GM12891 (cell line): Measurements from ENCODE around the gene RGS19.

Source experiments
- DNase-seq: peaks from one replicate; pipeline ENCODE4 v3.0.0; 2011; ENCODE audit warnings: low spot score; ENCODE audit not compliant: insufficient read length
- FAIRE-seq: peaks from 2 replicates; lab custom pipeline; 2011; peaks lifted over from hg19 to GRCh38; lab: Jason Lieb, UNC
- PAX5 ChIP-seq: IDR thresholded peaks from 2 replicates; pipeline ENCODE4 v1.6.1; 2011; ENCODE audit warnings: low read length, moderate library complexity, mild to moderate bottlenecking; ENCODE audit not compliant: insufficient read depth, severe bottlenecking
- POLR2A ChIP-seq: IDR thresholded peaks from 2 replicates; pipeline ENCODE4 v1.6.1; 2011; ENCODE audit warnings: low read depth, low read length, control low read depth
- POLR2AphosphoS5 ChIP-seq: IDR thresholded peaks from 2 replicates; pipeline ENCODE4 v1.6.1; 2011; ENCODE audit warnings: low read depth, low read length, control low read depth
- POU2F2 ChIP-seq: IDR thresholded peaks from 2 replicates; pipeline ENCODE4 v1.6.1; 2011; ENCODE audit warnings: low read depth, mild to moderate bottlenecking, control low read depth, low read length, moderate library complexity
- SPI1 ChIP-seq: IDR thresholded peaks from 2 replicates; pipeline ENCODE4 v1.6.1; 2011; ENCODE audit warnings: low read depth, low read length, control low read depth
- TAF1 ChIP-seq: IDR thresholded peaks from 2 replicates; pipeline ENCODE4 v1.6.1; 2011; ENCODE audit warnings: low read depth, low read length, control low read depth

Gene RGS19

GRCh38 chr20:64069614-64070243, 9.6 kb downstream of the RGS19 start:
- no peak for TF ChIP-seq POLR2A
- no peak for TF ChIP-seq POLR2AphosphoS5
- no peak for TF ChIP-seq SPI1
- no peak for TF ChIP-seq TAF1
- no peak for TF ChIP-seq PAX5
- no peak for TF ChIP-seq POU2F2
- FAIRE-seq (peak; percentile 88), DNase-seq (no peak)

GRCh38 chr20:64069209-64069613, 10.1 kb downstream of the RGS19 start:
- TF ChIP-seq TAF1: no peak
- no peak for TF ChIP-seq SPI1
- TF ChIP-seq PAX5: no peak
- TF ChIP-seq POLR2AphosphoS5: no peak
- TF ChIP-seq POU2F2: no peak
- no peak for TF ChIP-seq POLR2A

GRCh38 chr20:64068386-64069208, 10.7 kb downstream of the RGS19 start:
- DNase-seq (no peak), FAIRE-seq (no peak)
- no peak for TF ChIP-seq PAX5
- no peak for TF ChIP-seq POLR2A
- no peak for TF ChIP-seq SPI1
- no peak for TF ChIP-seq POU2F2
- no peak for TF ChIP-seq POLR2AphosphoS5
- TF ChIP-seq TAF1: no peak

More at GRCh38 chr20:64069209-64069613, 10.1 kb downstream of the RGS19 start:
- FAIRE-seq (no peak), DNase-seq (no peak)

- no peak for FAIRE-seq
- TF ChIP-seq PAX5 (no peak), TAF1 (no peak)
- no peak for DNase-seq
Observed at GRCh38 chr20:64067733-64068307, 11.5 kb downstream of the RGS19 start.

- DNase-seq (no peak), FAIRE-seq (no peak)
- TF ChIP-seq TAF1 (no peak), POU2F2 (no peak), POLR2AphosphoS5 (no peak), POLR2A (no peak), SPI1 (no peak), PAX5 (no peak)
Observed at GRCh38 chr20:64067005-64067632, 12.2 kb downstream of the RGS19 start.

GRCh38 chr20:64065974-64066343, 13.4 kb downstream of the RGS19 start:
- FAIRE-seq (peak; percentile 95), DNase-seq (peak; percentile 80)
- TF ChIP-seq TAF1: no peak
- no peak for TF ChIP-seq SPI1
- TF ChIP-seq POU2F2: no peak
- TF ChIP-seq POLR2A: no peak
- TF ChIP-seq PAX5: no peak
- no peak for TF ChIP-seq POLR2AphosphoS5

GRCh38 chr20:64065062-64065973, 14.0 kb downstream of the RGS19 start:
- DNase-seq (no peak), FAIRE-seq (no peak)
- TF ChIP-seq POU2F2 (no peak), SPI1 (no peak), POLR2A (no peak), PAX5 (no peak), POLR2AphosphoS5 (no peak), TAF1 (no peak)

GRCh38 chr20:64064145-64064698, 15.1 kb downstream of the RGS19 start:
- no peak for FAIRE-seq
- TF ChIP-seq SPI1 (no peak), TAF1 (no peak)
- DNase-seq: no peak

GRCh38 chr20:64063389-64064144, 15.8 kb downstream of the RGS19 start:
- FAIRE-seq (peak; percentile 23), DNase-seq (no peak)
- no peak for TF ChIP-seq POU2F2
- TF ChIP-seq SPI1: no peak
- TF ChIP-seq PAX5: no peak
- TF ChIP-seq POLR2AphosphoS5: no peak
- no peak for TF ChIP-seq POLR2A
- TF ChIP-seq TAF1: no peak
